Measurements from ENCODE around the gene C1QBP. TPM values are rescaled to one million over a fixed set of nuclear protein-coding genes. Genes with fewer than 3 reads are reported as not detected.
A peak's percentile ranks its signal among the peaks of the same experiment; 100 is the strongest.
"Not testable (repeated sequence)": the region's sequence is repeated elsewhere in the genome, so short reads cannot be mapped to it uniquely, and the experiment has no call there.

C1QBP gene
- total RNA-seq, 1 donor from 2014 or later: 110 TPM

DNA sequence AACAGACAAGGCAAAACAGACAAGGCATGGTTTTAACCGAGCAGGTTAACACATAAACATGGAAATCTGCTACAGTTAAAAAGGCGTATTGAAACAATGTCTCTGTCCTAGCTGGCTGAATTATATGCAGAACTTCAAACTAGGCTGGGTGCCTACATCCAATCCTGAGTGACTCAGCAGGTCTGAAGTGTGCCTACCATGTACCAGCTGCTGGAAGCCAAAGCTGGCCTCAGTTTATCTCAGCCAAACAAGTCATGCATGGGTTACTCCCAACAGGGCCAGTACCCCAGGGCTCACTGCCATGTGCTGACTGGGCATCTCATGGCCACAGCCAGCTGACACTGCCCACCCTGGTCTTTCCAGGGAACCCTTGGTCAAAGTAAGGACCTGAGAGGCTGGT, 4.0 kb downstream of the C1QBP start:
- DNase-seq (ENCODE audit: low spot score): no peak

DNA sequence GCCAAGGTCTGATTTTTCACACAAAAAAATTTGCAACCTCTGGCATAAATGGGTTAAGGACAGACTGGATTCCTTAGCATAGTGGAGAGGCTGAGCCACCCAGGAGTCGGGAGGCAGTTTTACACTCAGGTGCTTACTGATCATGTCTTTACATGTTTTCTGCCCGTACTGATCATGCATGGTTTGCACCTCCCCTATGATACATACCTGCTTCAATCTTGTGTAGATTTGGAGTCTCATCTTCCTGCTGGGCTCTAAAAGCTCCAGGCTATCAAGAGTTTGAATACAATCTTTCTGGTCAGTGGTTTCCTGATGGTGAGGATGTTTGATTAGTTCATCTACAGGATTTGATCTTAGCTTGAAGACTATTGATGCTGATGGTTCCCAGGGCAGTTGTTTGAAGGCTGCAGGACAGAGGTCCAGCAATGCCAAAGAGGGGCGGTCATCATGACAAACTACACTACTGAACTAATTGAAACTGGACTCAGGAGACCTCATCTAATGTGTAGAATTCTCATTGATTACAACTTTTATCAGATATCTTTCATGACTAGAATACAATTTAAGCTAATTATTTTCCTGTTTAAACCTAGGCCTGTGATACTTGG, 6.9 kb downstream of the C1QBP start:
- DNase-seq (ENCODE audit: low spot score): no peak

DNA sequence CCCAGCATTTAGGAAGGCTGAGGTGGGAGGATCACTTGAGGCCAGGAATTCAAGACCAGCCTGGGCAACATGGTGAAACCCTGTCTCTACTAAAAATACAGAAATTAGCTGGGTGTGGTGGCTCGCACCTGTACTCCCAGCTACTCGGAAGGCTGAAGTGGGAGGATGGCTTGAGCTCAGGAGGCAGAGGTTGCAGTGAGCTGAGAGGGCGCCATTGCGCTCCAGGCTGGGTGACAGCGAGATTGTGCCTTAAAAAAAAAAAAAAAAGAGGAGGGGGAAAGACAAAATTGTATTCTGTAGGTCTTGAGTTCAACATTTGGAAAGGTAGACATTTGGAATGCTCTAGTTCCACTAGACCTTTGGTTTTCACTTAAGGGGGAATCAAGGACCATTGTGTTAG, 7.7 kb downstream of the C1QBP start:
- DNase-seq (ENCODE audit: low spot score): not testable (repeated sequence)

DNA sequence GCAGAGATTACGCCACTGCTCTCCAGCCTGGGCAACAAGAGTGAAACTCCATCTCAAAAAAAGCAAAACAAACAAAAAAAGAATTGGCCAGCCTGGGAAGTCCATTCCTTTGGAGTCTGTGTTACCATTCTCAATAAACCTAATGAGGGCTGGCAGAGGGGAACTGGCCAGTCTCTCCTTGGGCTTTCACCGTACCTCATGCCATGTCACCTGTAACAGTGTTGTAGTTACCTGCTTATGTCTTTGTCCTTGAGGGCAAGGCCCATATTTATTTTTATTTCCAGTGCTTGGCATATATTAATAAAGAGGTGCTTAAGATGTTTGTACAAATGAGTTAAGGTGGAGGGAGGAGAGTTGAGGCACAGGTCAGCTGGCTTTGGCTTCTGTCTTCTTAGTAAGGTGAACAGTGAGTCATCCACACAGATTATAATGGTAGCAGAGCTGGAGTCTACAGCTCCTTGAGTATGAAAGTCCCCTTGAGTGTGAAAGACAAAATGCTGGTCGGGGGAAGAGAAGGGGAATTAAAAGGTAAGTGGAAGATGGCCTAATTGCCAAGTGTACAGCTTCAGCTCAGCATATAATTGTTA, 8.4 kb downstream of the C1QBP start:
- no peak for DNase-seq (ENCODE audit: low spot score)

DNA sequence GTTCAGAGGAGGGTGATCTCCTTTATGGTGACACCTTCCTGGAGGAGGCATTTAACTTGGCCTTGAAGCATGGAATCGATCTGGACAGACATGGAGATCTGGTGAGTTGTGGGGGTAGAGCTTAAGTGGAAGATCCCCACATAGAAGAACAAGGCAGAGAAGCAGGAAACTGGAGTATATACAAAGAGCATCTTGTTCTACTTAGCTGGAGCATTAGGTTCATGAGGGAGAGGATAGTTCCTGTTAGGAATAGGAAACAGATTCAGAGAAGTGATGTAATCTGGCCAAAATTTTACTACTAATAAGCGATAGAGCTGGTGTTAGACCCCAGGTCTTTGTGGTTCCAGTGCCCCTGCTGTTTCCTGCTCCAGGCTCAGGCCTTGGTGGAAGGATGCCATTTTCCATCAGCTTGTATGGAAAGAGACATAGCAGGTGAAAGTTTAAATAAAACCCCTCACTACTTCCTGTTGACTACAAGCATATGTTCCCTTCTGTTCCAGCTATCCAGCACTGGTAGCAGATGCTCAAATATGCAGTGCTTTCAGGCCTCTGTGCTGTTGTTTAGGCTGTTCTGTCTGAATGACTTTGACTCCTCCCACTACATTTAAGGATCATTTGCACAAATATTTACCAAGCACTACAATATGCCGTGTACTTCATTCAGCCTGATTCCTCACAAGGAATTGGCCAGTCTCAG, 9.6 kb downstream of the C1QBP start:
- no peak for DNase-seq (ENCODE audit: low spot score)

DNA sequence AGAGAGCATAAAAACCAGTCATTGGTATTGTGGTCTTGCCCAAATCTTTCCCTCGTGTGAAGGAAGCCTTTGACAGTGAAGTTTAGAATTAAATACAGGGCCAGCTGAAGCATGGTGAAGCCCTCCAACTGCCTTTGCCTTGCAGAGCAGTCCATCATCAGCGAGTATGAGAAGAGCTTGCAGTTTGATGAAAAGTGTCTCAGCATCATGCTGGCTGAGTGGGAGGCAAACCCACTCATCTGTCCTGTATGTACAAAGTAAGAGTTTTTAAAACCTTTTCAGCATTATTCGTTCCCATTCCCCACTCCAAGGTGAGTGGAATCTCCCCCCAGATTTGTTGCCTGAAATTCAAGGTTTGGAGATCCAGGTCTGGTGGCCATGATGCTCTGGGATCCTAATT, 13.1 kb downstream of the C1QBP start:
- no peak for DNase-seq (ENCODE audit: low spot score)

DNA sequence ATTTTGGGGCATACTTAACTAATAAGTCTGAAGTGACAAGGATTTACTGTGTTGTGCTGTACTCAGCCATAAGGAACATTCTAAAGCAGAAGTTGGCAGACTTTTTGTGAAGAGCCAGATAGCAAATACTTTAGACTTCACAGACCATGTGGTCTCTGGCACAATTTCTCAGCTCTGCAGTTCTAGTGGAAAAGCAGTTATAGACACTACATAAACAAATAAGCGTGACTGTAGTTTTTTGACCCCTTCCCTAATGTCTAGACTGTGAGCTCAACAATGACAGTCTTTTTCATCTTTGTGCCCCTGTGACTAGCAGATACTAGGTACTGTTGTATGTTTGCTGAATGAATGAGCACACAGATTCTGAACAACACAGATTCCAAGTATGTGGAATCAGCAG, 14.0 kb downstream of the C1QBP start:
- DNase-seq (ENCODE audit: low spot score): no peak

DNA sequence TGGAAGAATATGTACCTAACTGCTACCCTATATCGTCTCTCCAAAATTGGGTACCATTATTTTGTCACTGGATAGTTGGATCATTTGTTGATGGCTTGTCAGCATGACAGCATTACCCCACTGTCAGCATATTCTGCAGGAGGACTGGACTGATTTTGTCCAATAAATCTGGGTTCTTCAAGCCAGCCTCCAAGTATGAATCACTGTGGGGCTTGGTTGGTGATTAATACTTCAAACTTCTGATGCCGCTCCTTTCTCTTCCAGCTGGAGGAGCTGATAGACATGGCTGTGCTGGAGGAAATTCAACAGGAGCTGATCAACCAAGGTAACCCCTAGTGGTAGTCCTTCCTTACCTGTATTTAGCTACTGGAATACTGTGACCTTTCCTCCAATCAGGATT, 16.4 kb downstream of the C1QBP start:
- no peak for DNase-seq (ENCODE audit: low spot score)

DNA sequence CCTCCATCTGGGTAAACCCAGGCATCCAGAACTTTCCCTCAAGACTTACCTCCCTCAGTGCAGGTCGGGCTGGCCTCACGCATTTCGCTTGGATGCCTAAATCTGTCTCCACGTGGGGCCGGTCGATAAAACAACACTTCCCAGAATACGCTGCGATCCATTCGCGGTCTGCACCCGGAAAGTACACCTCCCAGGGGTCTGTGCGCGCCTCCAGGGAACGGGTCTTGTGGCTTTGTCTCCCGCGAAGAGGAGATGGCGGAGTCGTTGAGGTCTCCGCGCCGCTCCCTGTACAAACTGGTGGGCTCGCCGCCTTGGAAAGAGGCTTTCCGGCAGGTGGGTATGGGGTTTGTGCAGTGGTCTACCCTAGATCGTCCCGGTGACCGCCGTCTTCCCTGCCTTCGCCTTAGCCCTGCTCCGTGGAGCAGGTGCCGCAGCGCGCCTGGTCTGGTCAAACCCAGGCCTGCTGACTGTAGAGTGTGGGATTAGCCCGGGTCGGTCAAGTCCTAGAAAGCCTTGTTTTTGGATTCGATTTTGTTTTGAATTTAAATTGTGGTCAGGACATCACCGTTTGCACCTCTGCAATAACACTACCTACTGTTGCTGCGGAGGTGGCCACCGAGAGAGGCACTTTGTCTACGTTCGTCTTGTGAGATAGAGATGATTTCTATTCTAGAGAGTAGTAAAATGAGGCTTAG, 18.8 kb downstream of the C1QBP start, which contains the start of gene RPAIN:
Gene RPAIN (plus strand): TSS at position 224 of the 695 bp plus-strand sequence. CDS start 29 bp downstream, at position 253.
- peak; percentile 92 for DNase-seq (ENCODE audit: low spot score)

DNA sequence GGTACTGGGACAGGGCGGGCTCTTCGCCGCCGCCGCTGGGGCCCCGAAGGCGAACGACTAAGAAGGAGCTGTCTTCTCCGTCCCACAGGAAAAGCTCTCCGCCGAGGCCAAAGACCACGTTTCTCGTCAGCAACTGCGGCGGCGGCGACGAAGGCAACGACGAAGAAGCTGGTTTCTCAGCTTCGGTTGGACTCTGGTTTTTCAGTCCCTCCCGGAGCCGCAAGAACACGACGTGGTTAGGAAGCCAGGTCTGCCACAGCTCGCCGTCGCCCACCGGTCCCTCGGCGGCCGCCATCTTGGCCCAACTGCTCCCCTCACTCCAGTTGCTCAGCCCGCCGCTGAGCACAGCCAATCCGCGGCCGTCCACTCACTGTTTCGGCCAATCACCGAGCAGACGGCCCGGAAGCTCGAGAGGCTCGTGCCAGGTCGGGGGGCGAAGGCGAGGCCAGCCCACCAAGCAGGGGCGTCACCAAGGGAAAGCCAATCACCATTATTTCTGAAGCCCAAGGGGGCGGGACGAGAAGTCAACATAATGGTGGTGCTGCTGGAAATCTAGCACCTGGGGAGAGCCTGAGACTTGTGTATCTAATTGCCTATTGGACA, 19.5 kb downstream of the C1QBP start, which contains the start of gene NUP88:
Gene NUP88 (minus strand): TSS at position 307 of the 603 bp plus-strand sequence. CDS start 12 bp downstream, at position 295.
- DNase-seq (ENCODE audit: low spot score): peak; percentile 98

DNA sequence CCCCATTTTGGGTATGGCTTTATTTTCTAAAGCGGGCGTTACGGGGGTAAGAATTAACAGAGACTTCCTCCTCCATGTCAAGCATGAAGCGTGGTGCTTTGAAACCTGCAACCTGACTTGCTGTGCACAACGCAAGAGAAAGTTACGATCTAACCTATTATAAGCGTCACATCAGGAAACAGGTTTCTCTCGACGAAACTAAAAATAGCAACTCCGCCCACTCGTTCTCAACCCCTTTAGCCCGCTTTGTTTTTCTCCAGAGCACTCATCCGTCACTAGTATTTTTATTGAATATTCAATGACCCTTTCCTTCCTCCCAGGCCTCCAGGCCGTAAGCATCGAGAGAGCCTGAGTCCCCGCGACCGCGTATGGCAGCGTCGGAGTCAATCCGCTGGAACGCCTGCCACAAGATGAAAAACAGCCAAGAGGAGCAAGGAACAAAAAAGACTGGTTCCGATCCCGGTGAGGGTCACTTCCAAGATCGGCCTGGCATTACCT, 20.0 kb downstream of the C1QBP start:
- DNase-seq (ENCODE audit: low spot score): no peak

DNA sequence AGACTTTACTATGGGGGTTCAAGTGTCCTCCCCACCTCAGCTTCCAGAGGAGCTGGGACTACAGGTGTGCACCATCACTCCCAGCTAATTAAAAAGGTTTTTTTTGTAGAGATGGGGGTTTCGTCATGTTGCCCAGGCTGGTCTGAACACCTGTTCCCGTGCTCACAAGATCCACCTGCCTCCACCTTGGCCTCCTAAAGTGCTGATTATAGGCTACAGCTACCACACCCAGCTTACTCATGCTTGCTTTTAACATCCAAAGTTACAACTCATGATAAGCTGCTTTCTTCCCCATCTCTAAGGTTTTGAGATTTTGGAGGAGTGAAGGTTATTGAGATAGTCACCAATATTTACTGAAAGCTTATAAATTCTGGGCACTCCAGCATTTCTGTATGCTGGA, 22.1 kb downstream of the C1QBP start:
- DNase-seq (ENCODE audit: low spot score): no peak

DNA sequence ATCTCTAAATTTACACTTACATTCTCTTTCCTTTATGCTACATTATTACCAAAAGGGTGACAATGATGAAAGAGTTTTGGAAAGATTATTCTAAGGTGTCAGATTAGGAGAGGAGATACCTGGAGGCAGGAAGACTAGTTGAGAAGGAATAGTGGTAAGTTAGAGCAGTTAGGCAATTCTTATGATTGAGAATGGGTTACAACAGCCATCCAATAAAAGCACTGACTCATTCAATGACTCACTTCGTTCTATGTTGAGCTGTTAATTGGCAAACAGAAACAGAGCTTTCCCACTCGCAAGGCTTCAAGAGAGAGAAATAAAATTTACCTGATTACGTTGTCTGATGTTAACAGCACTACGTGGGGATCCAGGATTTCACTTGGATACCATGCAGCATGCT, 25.3 kb downstream of the C1QBP start:
- DNase-seq (ENCODE audit: low spot score): no peak

DNA sequence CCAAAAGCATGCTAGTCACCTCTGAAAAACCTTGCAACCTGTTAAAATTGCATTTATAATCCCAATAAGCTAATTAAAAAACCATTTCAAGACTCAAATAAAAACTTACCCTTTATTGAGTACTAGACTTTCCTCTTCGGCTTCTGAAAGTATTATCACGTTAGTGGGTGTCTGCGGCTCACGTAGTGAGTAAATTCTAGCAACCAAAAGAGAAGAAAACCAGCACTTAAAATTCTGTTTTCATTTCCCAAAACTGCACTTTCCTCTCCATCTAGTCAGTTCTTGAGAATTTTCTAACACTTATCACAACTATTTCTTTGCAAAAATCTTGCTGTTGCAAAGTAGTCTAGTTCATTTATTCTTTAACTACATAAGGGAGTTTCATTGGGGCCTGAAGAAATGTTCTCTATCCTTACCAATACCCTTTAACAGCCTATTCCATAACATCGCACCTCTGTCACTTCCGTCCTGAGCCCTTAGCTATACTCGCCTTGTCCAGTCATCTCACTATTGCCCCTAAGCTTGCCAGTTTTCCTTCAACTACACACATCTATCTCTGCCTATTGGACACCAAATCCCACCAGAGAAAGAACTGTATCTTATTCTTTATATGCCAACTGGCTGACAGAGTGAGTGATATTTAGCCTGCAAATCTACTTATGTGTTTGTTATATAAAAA, 28.2 kb downstream of the C1QBP start:
- no peak for DNase-seq (ENCODE audit: low spot score)

DNA sequence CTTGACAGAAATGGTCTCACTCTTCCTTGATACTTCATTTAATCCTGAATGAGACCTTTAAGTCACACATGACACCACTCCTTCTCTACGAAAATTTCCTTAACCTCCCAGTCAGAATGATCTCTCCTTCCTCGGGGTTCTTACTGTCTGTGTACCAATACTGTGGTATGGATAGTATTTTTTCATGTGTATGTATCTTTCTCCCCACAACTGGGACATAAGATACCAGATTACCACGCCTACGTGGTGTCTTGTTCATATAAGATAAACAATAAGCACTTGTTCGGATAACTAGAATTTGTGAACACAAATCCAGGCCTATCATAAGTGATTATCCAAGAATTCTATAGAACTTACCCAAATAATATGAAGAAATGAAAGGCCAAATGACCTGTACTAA, 30.8 kb downstream of the C1QBP start:
- DNase-seq (ENCODE audit: low spot score): no peak

DNA sequence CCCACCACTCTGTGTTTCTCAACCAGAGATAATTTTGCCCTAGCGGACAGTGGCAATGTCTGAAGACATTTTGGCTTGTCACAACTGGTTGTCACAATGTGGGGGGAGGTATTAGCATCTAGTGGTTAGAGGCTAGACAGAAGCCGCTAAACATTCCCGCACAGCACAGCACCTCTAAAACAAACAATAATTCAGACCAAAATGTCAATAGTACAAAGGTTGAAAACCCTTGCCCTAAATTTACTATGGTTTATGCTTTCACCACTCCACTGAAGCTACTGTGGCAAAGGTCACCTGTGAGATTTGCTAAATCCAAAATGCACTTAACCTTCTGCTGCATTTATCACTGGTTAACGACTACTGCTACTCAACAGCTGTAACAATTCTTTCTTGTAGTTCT, 33.6 kb downstream of the C1QBP start:
- no peak for DNase-seq (ENCODE audit: low spot score)

DNA sequence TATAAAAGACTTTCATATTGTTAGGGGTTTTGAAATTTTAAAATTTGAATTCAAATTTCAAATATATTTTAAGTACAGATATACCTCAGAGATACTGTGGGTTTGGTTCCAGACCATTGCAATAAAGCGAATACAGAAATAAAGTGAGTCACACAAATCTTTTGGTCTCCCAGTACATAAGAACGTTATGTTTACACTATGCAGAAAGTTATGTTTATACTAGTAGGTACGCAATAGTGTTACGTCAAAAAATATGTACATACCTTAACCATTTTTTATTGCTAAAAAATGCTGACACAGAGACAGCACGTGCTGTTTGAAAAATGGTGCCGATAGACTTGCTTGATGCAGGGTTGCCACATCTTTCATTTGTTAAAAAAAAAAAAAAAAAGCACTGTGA, 39.2 kb downstream of the C1QBP start:
- DNase-seq (ENCODE audit: low spot score): no peak

DNA sequence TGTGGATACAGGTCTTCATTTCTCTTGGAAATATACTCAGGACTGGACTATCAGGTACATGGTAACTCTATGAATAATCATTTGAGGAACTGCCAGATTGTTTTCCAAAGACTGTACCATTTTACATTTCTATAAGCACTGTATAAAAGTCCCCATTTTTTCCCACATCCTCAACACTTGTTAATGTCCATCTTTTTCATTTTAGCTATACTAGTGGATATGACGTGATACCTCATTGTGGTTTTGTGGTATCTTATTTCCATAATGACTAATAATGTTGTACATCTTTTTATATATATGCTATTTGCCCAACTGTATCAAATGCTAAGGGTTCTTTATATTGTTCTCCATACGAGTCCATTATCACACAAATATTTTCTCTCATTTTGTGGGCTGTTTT, 42.3 kb downstream of the C1QBP start:
- DNase-seq (ENCODE audit: low spot score): no peak

DNA sequence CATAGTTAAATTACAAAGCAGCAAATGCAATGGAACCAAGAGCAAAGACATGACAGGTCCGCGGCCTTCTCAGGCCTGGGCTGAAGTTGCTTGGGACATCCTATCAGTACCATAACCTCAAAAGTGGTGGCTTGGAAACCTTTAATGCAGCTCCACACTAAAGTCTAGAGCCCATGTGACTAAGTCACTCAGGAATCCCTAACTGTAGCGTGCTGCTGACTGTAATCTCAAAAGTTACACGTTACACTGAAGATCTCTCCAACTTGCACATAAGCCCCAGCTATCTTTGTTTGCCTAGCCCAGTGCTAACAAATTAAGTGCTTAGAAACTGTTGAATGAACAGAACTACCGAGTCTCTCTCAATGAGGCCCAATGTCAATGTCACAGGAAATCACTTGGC, 47.3 kb downstream of the C1QBP start:
- no peak for DNase-seq (ENCODE audit: low spot score)
